K562 (cell line): Measurements from ENCODE around the gene AMMECR1. TPM values are rescaled to one million over a fixed set of nuclear protein-coding genes. Genes with fewer than 3 reads are reported as not detected.
A peak's percentile ranks its signal among the peaks of the same experiment; 100 is the strongest.

ENCODE experiments used
- ARID2 ChIP-seq: fragments of 450-650 bp; IDR thresholded peaks from 2 replicates; pipeline ENCODE4 v1.6.1; 2017; ENCODE audit warnings: antibody characterized with exemption, mild to moderate bottlenecking
- BRD4 ChIP-seq: fragments of 200-600 bp; sonication (generic); IDR thresholded peaks from 2 replicates; pipeline ENCODE4 v1.6.1; 2017; ENCODE audit warnings: inconsistent platforms
- CEBPB ChIP-seq: fragments of 450-650 bp; IDR thresholded peaks from 2 replicates; pipeline ENCODE4 v1.6.1; 2016; ENCODE audit warnings: missing genetic modification characterization, missing compliant biosample characterization
- CHCHD3 ChIP-seq: fragments of 250-450 bp; sonication (Bioruptor Pico); IDR thresholded peaks from 2 replicates; pipeline ENCODE4 v2.1.2; 2022; ENCODE audit warnings: mild to moderate bottlenecking
- CHD1 ChIP-seq: fragments of 200-600 bp; sonication (generic); IDR thresholded peaks from one replicate; pipeline ENCODE4 v1.6.1; 2012; ENCODE audit warnings: mild to moderate bottlenecking, moderate library complexity, low read length, inconsistent platforms
- DNMT1 ChIP-seq: fragments of 450-650 bp; IDR thresholded peaks from 2 replicates; pipeline ENCODE4 v1.6.1; 2016; ENCODE audit warnings: antibody characterized with exemption, mild to moderate bottlenecking
- EP400 ChIP-seq: fragments of 450-650 bp; IDR thresholded peaks from 2 replicates; pipeline ENCODE4 v1.6.1; 2017; ENCODE audit warnings: antibody characterized with exemption, mild to moderate bottlenecking, moderate library complexity
- HDAC2 ChIP-seq: fragments of 450-650 bp; IDR thresholded peaks from 2 replicates; pipeline ENCODE4 v1.6.1; 2016; ENCODE audit warnings: mild to moderate bottlenecking
- HMG20A ChIP-seq: fragments of 450-650 bp; formaldehyde crosslinking; conservative IDR thresholded peaks from 2 replicates; pipeline ENCODE4 v1.4.0; 2020; ENCODE audit warnings: mild to moderate bottlenecking, mixed read lengths
- MBD2 ChIP-seq: sonication (generic); IDR thresholded peaks from 2 replicates; pipeline ENCODE4 v1.6.1; 2016; ENCODE audit warnings: low read depth, borderline replicate concordance
- MYNN ChIP-seq, 2 experiments: sonication (generic); formaldehyde crosslinking in 1 of 2; IDR thresholded peaks; 2 replicates each; pipeline versions ENCODE4 v1.5.0 to v1.6.1; 2016 to 2020; ENCODE audit warnings: antibody characterized with exemption in 1 of 2, missing genetic modification reagents in 1 of 2
- POLR3A ChIP-seq: IDR thresholded peaks from 2 replicates; pipeline ENCODE4 v1.6.1; 2011; ENCODE audit warnings: borderline replicate concordance, mild to moderate bottlenecking, moderate library complexity; ENCODE audit not compliant: insufficient read length, insufficient read depth; ENCODE audit errors: extremely low read depth
- RBM22 ChIP-seq: fragments of 200-400 bp; formaldehyde crosslinking; IDR thresholded peaks from 2 replicates; pipeline ENCODE4 v1.6.1; 2018; ENCODE audit warnings: low read length, low read depth; ENCODE audit not compliant: poor library complexity, severe bottlenecking
- SETDB1 ChIP-seq: IDR thresholded peaks from one replicate; pipeline ENCODE4 v1.6.1; 2012; ENCODE audit warnings: low read length, control low read depth, inconsistent platforms
- SLC30A9 ChIP-seq: fragments of 250-450 bp; sonication (Bioruptor Pico); IDR thresholded peaks from 2 replicates; pipeline ENCODE4 v1.8.0; 2022; ENCODE audit warnings: mild to moderate bottlenecking, moderate library complexity
- SOX6 ChIP-seq: fragments of 450-650 bp; IDR thresholded peaks from 2 replicates; pipeline ENCODE4 v1.6.1; 2014; ENCODE audit warnings: mild to moderate bottlenecking
- TBL1XR1 ChIP-seq, 2 experiments: IDR thresholded peaks; 2 replicates each; pipeline ENCODE4 v1.6.1; 2012; ENCODE audit warnings: improper control_type of control experiment in 2 of 2, low read length in 2 of 2, mild to moderate bottlenecking in 1 of 2
- TSC22D4 ChIP-seq: fragments of 450-650 bp; IDR thresholded peaks from 2 replicates; pipeline ENCODE4 v1.6.1; 2016; ENCODE audit warnings: missing genetic modification characterization, missing biosample characterization, control low read depth
- U2AF2 ChIP-seq: fragments of 200-400 bp; formaldehyde crosslinking; optimal IDR thresholded peaks from 2 replicates; pipeline ENCODE3; 2017; ENCODE audit warnings: low read depth, mild to moderate bottlenecking, low read length
- WHSC1 ChIP-seq: IDR thresholded peaks from one replicate; pipeline ENCODE4 v1.6.1; 2012; ENCODE audit warnings: low read length, control low read depth, inconsistent platforms
- YBX1 ChIP-seq: fragments of 450-650 bp; IDR thresholded peaks from 2 replicates; pipeline ENCODE4 v1.7.1; 2016; ENCODE audit warnings: mild to moderate bottlenecking
- ZNF124 ChIP-seq: sonication (generic); formaldehyde crosslinking; IDR thresholded peaks from 2 replicates; pipeline ENCODE4 v1.8.1; 2022; ENCODE audit warnings: missing genetic modification reagents
- ZNF764 ChIP-seq: fragments of 250-450 bp; sonication (Bioruptor Pico); IDR thresholded peaks from 2 replicates; pipeline ENCODE4 v1.4.0; 2020; ENCODE audit warnings: low read depth, mild to moderate bottlenecking, moderate library complexity
- ZSCAN29 ChIP-seq: fragments of 450-650 bp; IDR thresholded peaks from 2 replicates; pipeline ENCODE4 v1.6.1; 2017
- ZSCAN32 ChIP-seq: fragments of 450-650 bp; formaldehyde crosslinking; IDR thresholded peaks from 2 replicates; pipeline ENCODE4 v1.4.0; 2020; ENCODE audit warnings: mild to moderate bottlenecking, moderate library complexity
- polyA plus RNA-seq, 8 experiments: library from polyadenylated mRNA; depleted of rRNA in 4 of 8; stranded (reverse) in 5 of 8; unstranded in 3 of 8; fragments of >200 nt; fragmentation: Nextera tagmentation in 2 of 8; fragmentation: Illumina TruSeq in 1 of 8; extraction: Ambion mirVana in 2 of 8; extraction: Trizol in 1 of 8; gene quantifications; 2 replicates each; pipeline versions ENCODE4 v1.2.1 to v1.2.3, GENCODE V29; 2011 to 2014; ENCODE audit warnings: inconsistent platforms in 1 of 8, missing spikeins in 1 of 8
- total RNA-seq, 7 experiments: library from RNA; depleted of rRNA in 6 of 7; stranded (reverse); fragments of >200 nt in 6 of 7; fragmentation: Illumina TruSeq in 2 of 7; extraction: Trizol in 2 of 7; gene quantifications; 2 replicates each; pipeline versions ENCODE4 v1.2.1 to v1.2.3, GENCODE V29; 2011 to 2021; ENCODE audit warnings: low replicate concordance in 1 of 7
- TF ChIP-seq, protein P1 (sequence below): fragments of 450-650 bp; formaldehyde crosslinking; IDR thresholded peaks from 2 replicates; pipeline ENCODE4 v1.4.0; 2020; ENCODE audit warnings: mild to moderate bottlenecking, mixed read lengths
- TF ChIP-seq, protein P2 (sequence below): sonication (generic); formaldehyde crosslinking; IDR thresholded peaks from 2 replicates; pipeline ENCODE4 v1.8.0; 2022; ENCODE audit warnings: mild to moderate bottlenecking, missing genetic modification reagents
- TF ChIP-seq, protein P3 (sequence below): fragments of 450-650 bp; IDR thresholded peaks from 2 replicates; pipeline ENCODE4 v1.7.1; 2018; ENCODE audit warnings: mild to moderate bottlenecking, low read depth; ENCODE audit not compliant: partially characterized antibody

AMMECR1 gene
- total and polyA plus RNA-seq, 9 of the 15 experiments (the other 6 are each of a cell fraction or from before 2014, with no cell fraction given), result 13.9 to 36.7 (median 23.6) TPM

DNA sequence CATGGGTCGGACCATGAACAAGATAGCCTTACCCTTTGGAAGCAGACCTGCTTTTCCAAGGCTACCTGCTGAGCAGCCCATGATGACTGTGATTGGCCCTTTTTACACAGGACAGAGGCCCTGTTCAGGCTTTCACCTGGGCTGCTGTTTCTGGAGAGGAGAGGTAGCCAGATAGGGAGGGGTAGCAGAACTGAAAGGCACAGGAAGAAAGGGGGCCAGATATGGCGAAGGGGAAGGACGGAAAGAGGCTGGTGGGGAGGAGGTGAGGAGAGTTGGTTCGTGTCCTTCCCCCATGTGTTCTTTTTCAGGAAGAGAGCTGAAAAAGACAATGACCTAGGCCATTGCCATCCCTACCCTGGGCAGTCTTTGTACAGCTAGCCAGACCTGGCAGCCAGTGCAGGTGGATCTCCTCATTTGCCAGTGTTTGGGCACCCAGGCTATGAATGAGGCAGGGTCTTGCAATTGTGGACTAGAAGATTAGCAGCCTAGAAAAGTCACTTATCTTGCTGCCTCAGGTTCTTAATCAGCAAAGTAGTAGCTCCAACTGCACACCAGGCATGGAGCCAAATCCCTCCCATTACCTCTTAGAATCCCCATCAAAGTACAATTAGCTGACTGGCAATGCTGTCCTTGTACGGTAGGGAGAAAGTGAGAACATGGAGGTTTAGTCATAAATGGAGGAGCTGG is 139.6 kb downstream of the AMMECR1 start (continued):
- TF ChIP-seq, protein P1, sequence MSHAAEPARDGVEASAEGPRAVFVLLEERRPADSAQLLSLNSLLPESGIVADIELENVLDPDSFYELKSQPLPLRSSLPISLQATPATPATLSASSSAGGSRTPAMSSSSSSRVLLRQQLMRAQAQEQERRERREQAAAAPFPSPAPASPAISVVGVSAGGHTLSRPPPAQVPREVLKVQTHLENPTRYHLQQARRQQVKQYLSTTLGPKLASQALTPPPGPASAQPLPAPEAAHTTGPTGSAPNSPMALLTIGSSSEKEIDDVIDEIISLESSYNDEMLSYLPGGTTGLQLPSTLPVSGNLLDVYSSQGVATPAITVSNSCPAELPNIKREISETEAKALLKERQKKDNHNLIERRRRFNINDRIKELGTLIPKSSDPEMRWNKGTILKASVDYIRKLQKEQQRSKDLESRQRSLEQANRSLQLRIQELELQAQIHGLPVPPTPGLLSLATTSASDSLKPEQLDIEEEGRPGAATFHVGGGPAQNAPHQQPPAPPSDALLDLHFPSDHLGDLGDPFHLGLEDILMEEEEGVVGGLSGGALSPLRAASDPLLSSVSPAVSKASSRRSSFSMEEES (CRISPR knock-in tag), result no peak
- no peak for TF ChIP-seq ZSCAN32 (CRISPR knock-in tag)
- TF ChIP-seq DNMT1, result no peak
- TF ChIP-seq, protein P2, sequence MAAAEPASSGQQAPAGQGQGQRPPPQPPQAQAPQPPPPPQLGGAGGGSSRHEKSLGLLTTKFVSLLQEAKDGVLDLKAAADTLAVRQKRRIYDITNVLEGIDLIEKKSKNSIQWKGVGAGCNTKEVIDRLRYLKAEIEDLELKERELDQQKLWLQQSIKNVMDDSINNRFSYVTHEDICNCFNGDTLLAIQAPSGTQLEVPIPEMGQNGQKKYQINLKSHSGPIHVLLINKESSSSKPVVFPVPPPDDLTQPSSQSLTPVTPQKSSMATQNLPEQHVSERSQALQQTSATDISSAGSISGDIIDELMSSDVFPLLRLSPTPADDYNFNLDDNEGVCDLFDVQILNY (CRISPR knock-in tag), result no peak
- TF ChIP-seq SOX6, result peak; percentile 90
- TF ChIP-seq SETDB1, result no peak
- no peak for TF ChIP-seq U2AF2
- peak; percentile 61 for TF ChIP-seq EP400
- TF ChIP-seq SLC30A9 (CRISPR knock-in tag), result no peak
- peak in 1 of 2 experiments; percentile 69; a peak in 2 of 4 replicates for TF ChIP-seq TBL1XR1 (IDR thresholded peaks at IDR 0.05; ENCODE audit: low read length in 2 of 2)
- no peak for TF ChIP-seq HMG20A (CRISPR knock-in tag)
- no peak for TF ChIP-seq MBD2
- TF ChIP-seq POLR3A, result no peak
- TF ChIP-seq BRD4, result no peak
- no peak for TF ChIP-seq ZSCAN29
- no peak for TF ChIP-seq WHSC1
- TF ChIP-seq HDAC2, result peak; percentile 85; the same call in 1 of the 2 replicates
- TF ChIP-seq RBM22, result no peak
- no peak for TF ChIP-seq CEBPB
- no peak for TF ChIP-seq ARID2
- no peak for TF ChIP-seq YBX1
- TF ChIP-seq MYNN (IDR thresholded peaks at IDR 0.05), result peak; percentile 83
- TF ChIP-seq MYNN (CRISPR knock-in tag; IDR thresholded peaks at IDR 0.05), result no peak
- TF ChIP-seq, protein P3, sequence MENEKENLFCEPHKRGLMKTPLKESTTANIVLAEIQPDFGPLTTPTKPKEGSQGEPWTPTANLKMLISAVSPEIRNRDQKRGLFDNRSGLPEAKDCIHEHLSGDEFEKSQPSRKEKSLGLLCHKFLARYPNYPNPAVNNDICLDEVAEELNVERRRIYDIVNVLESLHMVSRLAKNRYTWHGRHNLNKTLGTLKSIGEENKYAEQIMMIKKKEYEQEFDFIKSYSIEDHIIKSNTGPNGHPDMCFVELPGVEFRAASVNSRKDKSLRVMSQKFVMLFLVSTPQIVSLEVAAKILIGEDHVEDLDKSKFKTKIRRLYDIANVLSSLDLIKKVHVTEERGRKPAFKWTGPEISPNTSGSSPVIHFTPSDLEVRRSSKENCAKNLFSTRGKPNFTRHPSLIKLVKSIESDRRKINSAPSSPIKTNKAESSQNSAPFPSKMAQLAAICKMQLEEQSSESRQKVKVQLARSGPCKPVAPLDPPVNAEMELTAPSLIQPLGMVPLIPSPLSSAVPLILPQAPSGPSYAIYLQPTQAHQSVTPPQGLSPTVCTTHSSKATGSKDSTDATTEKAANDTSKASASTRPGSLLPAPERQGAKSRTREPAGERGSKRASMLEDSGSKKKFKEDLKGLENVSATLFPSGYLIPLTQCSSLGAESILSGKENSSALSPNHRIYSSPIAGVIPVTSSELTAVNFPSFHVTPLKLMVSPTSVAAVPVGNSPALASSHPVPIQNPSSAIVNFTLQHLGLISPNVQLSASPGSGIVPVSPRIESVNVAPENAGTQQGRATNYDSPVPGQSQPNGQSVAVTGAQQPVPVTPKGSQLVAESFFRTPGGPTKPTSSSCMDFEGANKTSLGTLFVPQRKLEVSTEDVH, result no peak
- TF ChIP-seq ZNF764 (CRISPR knock-in tag), result no peak
- no peak for TF ChIP-seq CHD1
- TF ChIP-seq TSC22D4 (tag), result no peak
- no peak for TF ChIP-seq ZNF124
- no peak for TF ChIP-seq CHCHD3
